Mesothelial cell of epicardium (in vitro differentiated cells): ENCODE measurements around the gene GSG1L. TPM values are rescaled to one million over a fixed set of nuclear protein-coding genes. Genes with fewer than 3 reads are reported as not detected.

Experiments used
- DNase-seq, 2 experiments: peaks; one replicate each; pipeline ENCODE4 v3.0.0; 2021; ENCODE audit warnings: low spot score in 2 of 2; ENCODE audit not compliant: unreplicated experiment in 2 of 2
- H3K27ac Mint-ChIP-seq: 2 replicates; pipeline ENCODE4 v1.8.0; 2021; ENCODE audit warnings: mixed read lengths
- H3K27me3 Mint-ChIP-seq: 2 replicates; pipeline ENCODE4 v1.8.0; 2021; ENCODE audit warnings: low read depth, mixed read lengths
- H3K36me3 Mint-ChIP-seq: 2 replicates; pipeline ENCODE4 v1.8.0; 2021; ENCODE audit warnings: mixed read lengths
- H3K4me1 Mint-ChIP-seq: 2 replicates; pipeline ENCODE4 v1.8.0; 2021; ENCODE audit warnings: mixed read lengths
- H3K4me3 Mint-ChIP-seq: 2 replicates; pipeline ENCODE4 v1.8.0; 2021; ENCODE audit warnings: mild to moderate bottlenecking, moderate library complexity, mixed read lengths
- H3K9me3 Mint-ChIP-seq: 2 replicates; pipeline ENCODE4 v1.8.0; 2021; ENCODE audit warnings: mixed read lengths
- CTCF ChIP-seq: fragments of 200-600 bp; sonication (generic); IDR thresholded peaks from one replicate; pipeline ENCODE4 v1.5.0; 2021; ENCODE audit warnings: antibody characterized with exemption; ENCODE audit not compliant: unreplicated experiment
- total RNA-seq: library from RNA; stranded (reverse); gene quantifications from 3 replicates; pipeline ENCODE4 v1.2.1, GENCODE V29; 2021

Gene GSG1L
- total RNA-seq, 1 donor from 2014 or later, result 1.7 TPM

GRCh38 chr16:28027055-28027454 is 36.5 kb downstream of the GSG1L start:
- Mint-ChIP-seq H3K9me3 (peaks cover under 1% of the 10 kb centered on the region), H3K4me3 (no peak overlapping the region), H3K27me3 (peaks cover 19% of the 10 kb centered on the region), H3K4me1 (no peaks in the 10 kb centered on the region), H3K36me3 (no peaks in the 10 kb centered on the region), H3K27ac (no peak overlapping the region)
- no peak for TF ChIP-seq CTCF
- no peak for DNase-seq

GRCh38 chr16:28025631-28026030 is 37.9 kb downstream of the GSG1L start:
- no peak for DNase-seq
- no peaks in the 10 kb centered on the region for H3K4me1 Mint-ChIP-seq
- no peak overlapping the region for H3K27ac Mint-ChIP-seq
- H3K4me3 Mint-ChIP-seq, result no peak overlapping the region
- peaks cover 17% of the 10 kb centered on the region for H3K27me3 Mint-ChIP-seq
- H3K36me3 Mint-ChIP-seq, result no peaks in the 10 kb centered on the region
- peaks cover 8% of the 10 kb centered on the region for H3K9me3 Mint-ChIP-seq
- TF ChIP-seq CTCF, result no peak

- H3K4me1 Mint-ChIP-seq, result no peaks in the 10 kb centered on the region
- no peaks in the 10 kb centered on the region for H3K36me3 Mint-ChIP-seq
- H3K9me3 Mint-ChIP-seq, result peaks cover 13% of the 10 kb centered on the region
- peaks cover 31% of the 10 kb centered on the region for H3K27me3 Mint-ChIP-seq
- no peak for TF ChIP-seq CTCF
- no peak for DNase-seq
- H3K4me3 Mint-ChIP-seq, result no peak overlapping the region
- no peak overlapping the region for H3K27ac Mint-ChIP-seq
Measured at GRCh38 chr16:28019218-28019617, 44.3 kb downstream of the GSG1L start.

- no peak for TF ChIP-seq CTCF
- Mint-ChIP-seq H3K4me1 (no peaks in the 10 kb centered on the region), H3K27ac (no peak overlapping the region), H3K36me3 (no peaks in the 10 kb centered on the region), H3K9me3 (peaks cover 2% of the 10 kb centered on the region), H3K4me3 (no peak overlapping the region), H3K27me3 (peaks cover 39% of the 10 kb centered on the region)
- no peak for DNase-seq
Measured at GRCh38 chr16:28014851-28015250, 48.7 kb downstream of the GSG1L start.

- Mint-ChIP-seq H3K4me1 (no peaks in the 10 kb centered on the region), H3K27ac (no peak overlapping the region), H3K4me3 (no peak overlapping the region), H3K9me3 (no peaks in the 10 kb centered on the region), H3K27me3 (peaks cover 43% of the 10 kb centered on the region), H3K36me3 (no peaks in the 10 kb centered on the region)
- no peak for TF ChIP-seq CTCF
- no peak for DNase-seq
Measured at GRCh38 chr16:28013878-28014277, 49.6 kb downstream of the GSG1L start.

GRCh38 chr16:28013392-28013791 is 50.1 kb downstream of the GSG1L start:
- no peak overlapping the region for H3K27ac Mint-ChIP-seq

More at GRCh38 chr16:28013392-28013791, 50.1 kb downstream of the GSG1L start:
- DNase-seq, result no peak
- TF ChIP-seq CTCF, result no peak
- H3K4me1 Mint-ChIP-seq, result no peaks in the 10 kb centered on the region
- no peak overlapping the region for H3K4me3 Mint-ChIP-seq
- no peaks in the 10 kb centered on the region for H3K36me3 Mint-ChIP-seq
- peaks cover 40% of the 10 kb centered on the region for H3K27me3 Mint-ChIP-seq
- no peaks in the 10 kb centered on the region for H3K9me3 Mint-ChIP-seq
